Measurements from ENCODE around the gene P2RX5.

DNA sequence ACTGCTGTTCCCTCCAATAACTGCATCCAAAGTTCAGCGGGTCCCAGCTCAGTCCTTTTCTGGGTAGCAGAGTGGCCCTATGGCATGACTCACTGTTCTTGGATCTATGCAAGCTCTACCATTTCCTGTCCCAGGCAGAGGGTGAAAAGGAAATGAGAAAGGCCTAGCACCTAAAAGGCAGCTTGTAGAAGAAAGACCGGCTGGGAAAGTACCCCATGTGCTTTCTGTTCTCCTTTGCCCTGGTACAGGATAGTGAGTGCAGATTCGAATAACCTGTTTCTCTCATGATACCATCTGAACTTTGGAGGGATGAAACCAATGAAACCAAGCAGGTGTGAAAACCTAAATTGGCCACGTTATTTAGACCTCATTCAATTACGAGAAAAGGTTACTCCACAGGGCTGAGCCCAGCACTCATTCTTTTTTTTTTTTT lies 15.0 kb upstream of the P2RX5 start:
- TF ChIP-seq, protein P1, sequence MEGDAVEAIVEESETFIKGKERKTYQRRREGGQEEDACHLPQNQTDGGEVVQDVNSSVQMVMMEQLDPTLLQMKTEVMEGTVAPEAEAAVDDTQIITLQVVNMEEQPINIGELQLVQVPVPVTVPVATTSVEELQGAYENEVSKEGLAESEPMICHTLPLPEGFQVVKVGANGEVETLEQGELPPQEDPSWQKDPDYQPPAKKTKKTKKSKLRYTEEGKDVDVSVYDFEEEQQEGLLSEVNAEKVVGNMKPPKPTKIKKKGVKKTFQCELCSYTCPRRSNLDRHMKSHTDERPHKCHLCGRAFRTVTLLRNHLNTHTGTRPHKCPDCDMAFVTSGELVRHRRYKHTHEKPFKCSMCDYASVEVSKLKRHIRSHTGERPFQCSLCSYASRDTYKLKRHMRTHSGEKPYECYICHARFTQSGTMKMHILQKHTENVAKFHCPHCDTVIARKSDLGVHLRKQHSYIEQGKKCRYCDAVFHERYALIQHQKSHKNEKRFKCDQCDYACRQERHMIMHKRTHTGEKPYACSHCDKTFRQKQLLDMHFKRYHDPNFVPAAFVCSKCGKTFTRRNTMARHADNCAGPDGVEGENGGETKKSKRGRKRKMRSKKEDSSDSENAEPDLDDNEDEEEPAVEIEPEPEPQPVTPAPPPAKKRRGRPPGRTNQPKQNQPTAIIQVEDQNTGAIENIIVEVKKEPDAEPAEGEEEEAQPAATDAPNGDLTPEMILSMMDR (IDR thresholded peaks at IDR 0.05 in 8 of 11, conservative IDR thresholded peaks at IDR 0.05 in 3 of 11), result no peak
- TF ChIP-seq POLR2AphosphoS5 (IDR thresholded peaks at IDR 0.05) (peak in 2 of 3 donors; percentile 18 to 85), POLR2A (IDR thresholded peaks at IDR 0.05) (peak in 1 of 3 donors; percentile 17)

Data from spleen (tissue), 7 donors.